NT2/D1 (cell line): ENCODE data around the gene KRT75.

ENCODE experiments used
- SUZ12 ChIP-seq: IDR thresholded peaks from 2 replicates; pipeline ENCODE4 v1.6.1; 2011; ENCODE audit not compliant: insufficient read length, insufficient read depth; ENCODE audit errors: extremely low read depth
- YY1 ChIP-seq: IDR thresholded peaks from 2 replicates; pipeline ENCODE4 v1.6.1; 2011; ENCODE audit not compliant: insufficient read length, insufficient read depth

DNA sequence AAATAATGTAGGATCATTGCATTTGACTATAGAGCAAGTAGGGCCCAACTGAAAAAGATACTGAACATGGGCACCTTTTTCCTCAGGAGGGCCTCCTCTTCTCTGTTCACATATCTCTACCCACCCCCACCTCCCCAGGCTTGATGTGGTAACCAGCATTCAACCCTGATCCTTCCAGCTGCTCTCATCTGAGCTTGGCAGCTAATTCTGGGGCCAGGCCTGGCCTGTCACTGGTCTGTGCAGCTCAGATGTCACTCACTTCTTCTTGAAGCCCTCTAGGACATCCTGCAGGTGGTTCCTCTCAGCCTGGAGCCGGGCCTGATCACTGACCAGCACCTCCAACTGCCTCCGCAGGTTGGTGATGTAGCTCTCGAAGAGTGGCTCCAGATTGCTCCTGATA, 50.8 kb downstream of the KRT75 start:
- no peak for TF ChIP-seq SUZ12
- no peak for TF ChIP-seq YY1
